ENCODE measurements around the gene SORCS1. TPM values are rescaled to one million over a fixed set of nuclear protein-coding genes. Genes with fewer than 3 reads are reported as not detected.

The SORCS1 gene
- total RNA-seq, 1 experiment from 2014 or later: 0.11 TPM

GRCh38 chr10:106768204-106768603 lies 396.3 kb downstream of the SORCS1 start:
- TF ChIP-seq CTCF (conservative IDR thresholded peaks at IDR 0.05; ENCODE audit: low read depth, low read length) (no peak), EZH2 (IDR thresholded peaks at IDR 0.05; ENCODE audit: low read length, unreplicated experiment) (no peak), EZH2phosphoT487 (IDR thresholded peaks at IDR 0.05; ENCODE audit: borderline replicate concordance, low read length) (no peak)
- H3K27ac ChIP-seq (ENCODE audit: low read length): no peak overlapping the region
- ChIA-PET POLR2A (ENCODE audit: unreplicated experiment) (no interaction called here), CTCF (no interaction called here)
- H3K9me2 ChIP-seq (replicated peaks; ENCODE audit: low read length): no peaks in the 10 kb centered on the region
- H3K4me3 ChIP-seq (ENCODE audit: low read length): no peak overlapping the region
- H2AFZ ChIP-seq (ENCODE audit: low read length): no peak overlapping the region
- intact Hi-C loops (cut with micrococcal nuclease): no loop called here
- H3K9me3 ChIP-seq (ENCODE audit: low read length): no peaks in the 10 kb centered on the region
- no peak overlapping the region for H3K4me2 ChIP-seq (ENCODE audit: low read length)
- H4K20me1 ChIP-seq (ENCODE audit: low read length): no peaks in the 10 kb centered on the region
- no peaks in the 10 kb centered on the region for H3F3A ChIP-seq (ENCODE audit: low read length, unreplicated experiment)
- H3K4me1 ChIP-seq (ENCODE audit: insufficient read depth, low read length): no peaks in the 10 kb centered on the region
- peaks cover 88% of the 10 kb centered on the region for H3K27me3 ChIP-seq (ENCODE audit: low read length)
- no TSS peak for BruUV-seq (replicated peaks)
- DNase-seq (no peak), ATAC-seq (no peak)
- no peaks in the 10 kb centered on the region for H3K79me2 ChIP-seq (ENCODE audit: low read length)
- H3K9ac ChIP-seq (ENCODE audit: low read length): no peak overlapping the region
- no peaks in the 10 kb centered on the region for H3K36me3 ChIP-seq (ENCODE audit: low read depth, low read length)

GRCh38 chr10:106765928-106766327 lies 398.6 kb downstream of the SORCS1 start:
- no peak overlapping the region for H3K27ac ChIP-seq (ENCODE audit: low read length)
- CTCF ChIA-PET: no interaction called here
- DNase-seq: no peak
- no peak overlapping the region for H3K4me2 ChIP-seq (ENCODE audit: low read length)
- H3K4me1 ChIP-seq (ENCODE audit: insufficient read depth, low read length): no peaks in the 10 kb centered on the region
- TF ChIP-seq CTCF (conservative IDR thresholded peaks at IDR 0.05; ENCODE audit: low read depth, low read length): no peak
- no peak for TF ChIP-seq EZH2 (IDR thresholded peaks at IDR 0.05; ENCODE audit: low read length, unreplicated experiment)
- no peak for TF ChIP-seq EZH2phosphoT487 (IDR thresholded peaks at IDR 0.05; ENCODE audit: borderline replicate concordance, low read length)
- H2AFZ ChIP-seq (ENCODE audit: low read length): no peak overlapping the region
- no peaks in the 10 kb centered on the region for H4K20me1 ChIP-seq (ENCODE audit: low read length)
- peaks cover 85% of the 10 kb centered on the region for H3K27me3 ChIP-seq (ENCODE audit: low read length)
- no peak for ATAC-seq
- POLR2A ChIA-PET (ENCODE audit: unreplicated experiment): no interaction called here
- no peaks in the 10 kb centered on the region for H3K9me2 ChIP-seq (replicated peaks; ENCODE audit: low read length)
- BruUV-seq (replicated peaks): no TSS peak
- no peaks in the 10 kb centered on the region for H3F3A ChIP-seq (ENCODE audit: low read length, unreplicated experiment)
- H3K9me3 ChIP-seq (ENCODE audit: low read length): no peaks in the 10 kb centered on the region
- H3K36me3 ChIP-seq (ENCODE audit: low read depth, low read length): no peaks in the 10 kb centered on the region
- no peak overlapping the region for H3K4me3 ChIP-seq (ENCODE audit: low read length)
- H3K79me2 ChIP-seq (ENCODE audit: low read length): no peaks in the 10 kb centered on the region
- intact Hi-C loops (cut with micrococcal nuclease): no loop called here
- H3K9ac ChIP-seq (ENCODE audit: low read length): no peak overlapping the region

- no peak overlapping the region for H3K4me3 ChIP-seq (ENCODE audit: low read length)
Measured at GRCh38 chr10:106765241-106765754, 399.2 kb downstream of the SORCS1 start.

More at GRCh38 chr10:106765241-106765754, 399.2 kb downstream of the SORCS1 start:
- no peak overlapping the region for H3K4me2 ChIP-seq (ENCODE audit: low read length)
- no peak for DNase-seq
- no peaks in the 10 kb centered on the region for H3K36me3 ChIP-seq (ENCODE audit: low read depth, low read length)
- no peaks in the 10 kb centered on the region for H3K9me3 ChIP-seq (ENCODE audit: low read length)
- H3K27ac ChIP-seq (ENCODE audit: low read length): no peak overlapping the region
- no peaks in the 10 kb centered on the region for H3F3A ChIP-seq (ENCODE audit: low read length, unreplicated experiment)
- H3K79me2 ChIP-seq (ENCODE audit: low read length): no peaks in the 10 kb centered on the region
- TF ChIP-seq CTCF (conservative IDR thresholded peaks at IDR 0.05; ENCODE audit: low read depth, low read length) (no peak), EZH2 (IDR thresholded peaks at IDR 0.05; ENCODE audit: low read length, unreplicated experiment) (no peak), EZH2phosphoT487 (IDR thresholded peaks at IDR 0.05; ENCODE audit: borderline replicate concordance, low read length) (no peak)
- no peak overlapping the region for H3K9ac ChIP-seq (ENCODE audit: low read length)
- BruUV-seq (replicated peaks): no TSS peak
- intact Hi-C loops (cut with micrococcal nuclease): no loop called here
- H4K20me1 ChIP-seq (ENCODE audit: low read length): no peaks in the 10 kb centered on the region
- peaks cover 85% of the 10 kb centered on the region for H3K27me3 ChIP-seq (ENCODE audit: low read length)
- H3K9me2 ChIP-seq (replicated peaks; ENCODE audit: low read length): no peaks in the 10 kb centered on the region
- CTCF ChIA-PET: no interaction called here
- no peak for ATAC-seq
- no peak overlapping the region for H2AFZ ChIP-seq (ENCODE audit: low read length)
- POLR2A ChIA-PET (ENCODE audit: unreplicated experiment): no interaction called here
- H3K4me1 ChIP-seq (ENCODE audit: insufficient read depth, low read length): no peaks in the 10 kb centered on the region
